Keratinocyte (primary cell): ENCODE results near the gene SBK2.

ENCODE experiments used
- CTCF ChIP-seq, 3 experiments: IDR thresholded peaks in 1 of 3; conservative IDR thresholded peaks in 1 of 3; optimal IDR thresholded peaks in 1 of 3; 2 replicates in 2 of 3; 3 replicates in 1 of 3; pipeline versions ENCODE3 to v1.5.1; 2011; ENCODE audit warnings: low read length in 3 of 3, mild to moderate bottlenecking in 3 of 3, moderate library complexity in 2 of 3, control low read depth in 1 of 3, inconsistent platforms in 1 of 3; ENCODE audit not compliant: insufficient read depth in 2 of 3; ENCODE audit errors: extremely low read depth in 1 of 3
- EZH2 ChIP-seq: IDR thresholded peaks from one replicate; pipeline ENCODE4 v1.6.1; 2012; ENCODE audit warnings: inconsistent platforms, mild to moderate bottlenecking, low read length, moderate library complexity

- no peak for TF ChIP-seq CTCF (optimal IDR thresholded peaks at IDR 0.05 in 1 of 3, IDR thresholded peaks at IDR 0.05 in 1 of 3, conservative IDR thresholded peaks at IDR 0.05 in 1 of 3; ENCODE audit: extremely low read depth in 1 of 3, insufficient read depth in 2 of 3, low read length in 3 of 3)
- TF ChIP-seq EZH2: no peak
Measured at GRCh38 chr19:55481148-55481793, 55.7 kb downstream of the SBK2 start.
